CD4-positive, alpha-beta T cell treated with Interleukin-21 for 1 hour (primary cell): ENCODE results near the gene TNIK.

Experiments
- DNase-seq: peaks from one replicate; pipeline ENCODE4 v3.0.0-alpha.2; 2020

Gene TNIK

GRCh38 chr3:171177553-171177952 lies 282.7 kb downstream of the TNIK start:
- no peak for DNase-seq

GRCh38 chr3:171177056-171177455 lies 283.1 kb downstream of the TNIK start:
- no peak for DNase-seq

- DNase-seq: no peak
Measured at GRCh38 chr3:171176244-171176933, 283.8 kb downstream of the TNIK start.

- no peak for DNase-seq
Measured at GRCh38 chr3:171175741-171176234, 284.4 kb downstream of the TNIK start.

DNA sequence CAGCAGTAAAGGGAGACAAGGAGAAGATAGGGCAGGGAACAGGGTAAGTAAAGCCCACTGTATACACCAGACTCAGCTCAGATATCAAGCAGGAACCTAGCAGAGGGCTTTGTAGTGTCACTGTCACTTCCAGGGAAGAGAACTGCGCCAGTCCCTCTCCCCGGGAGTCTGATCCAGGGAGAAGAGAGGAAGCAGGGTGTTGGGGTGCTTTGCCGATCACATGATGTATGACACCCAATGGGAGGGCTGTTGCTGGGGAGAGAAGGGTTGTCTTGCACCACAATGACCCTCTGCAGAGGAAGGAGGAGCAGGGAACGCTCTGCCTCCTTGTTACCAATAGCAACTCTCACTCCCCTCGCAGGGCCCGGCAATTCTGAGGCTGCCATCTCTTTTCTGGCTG lies 286.5 kb downstream of the TNIK start:
- no peak for DNase-seq

DNA sequence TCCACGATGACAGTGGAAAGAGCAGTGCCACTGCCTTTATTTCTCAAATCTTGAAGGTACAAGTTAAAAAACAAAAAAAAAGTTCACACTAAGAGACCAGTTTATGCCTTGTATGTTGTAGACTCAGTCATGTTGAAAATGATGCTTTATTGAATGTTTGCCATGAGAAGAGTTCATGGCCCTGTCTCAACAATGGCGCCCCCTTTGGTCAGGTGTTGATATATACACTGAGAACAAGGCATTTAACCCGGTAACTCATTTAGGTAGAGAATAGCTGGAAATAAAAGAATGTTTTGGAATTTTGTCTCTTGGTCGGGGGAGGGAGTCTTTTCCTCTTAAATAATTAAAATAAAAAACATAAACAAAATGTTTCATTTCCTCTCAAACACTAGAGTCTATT lies 288.1 kb downstream of the TNIK start:
- DNase-seq: no peak

DNA sequence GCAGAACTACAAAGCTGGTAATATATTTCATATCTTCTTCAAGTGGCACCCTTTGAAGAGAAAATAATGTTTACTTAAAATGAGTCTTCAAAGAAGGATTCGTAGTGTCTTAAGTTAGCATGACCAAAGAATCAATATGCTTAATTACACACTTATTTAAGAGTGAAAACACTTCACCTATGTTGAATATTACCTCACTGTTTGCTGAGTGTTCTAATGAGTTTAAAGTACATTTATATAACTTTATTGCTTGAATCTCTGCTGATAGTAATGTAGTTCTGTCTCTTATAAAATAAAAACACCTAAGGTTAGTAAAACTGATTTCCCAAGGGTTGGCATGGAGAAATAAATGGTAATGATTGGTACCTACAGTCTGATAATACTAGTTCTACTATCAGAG lies 290.3 kb downstream of the TNIK start:
- no peak for DNase-seq

DNA sequence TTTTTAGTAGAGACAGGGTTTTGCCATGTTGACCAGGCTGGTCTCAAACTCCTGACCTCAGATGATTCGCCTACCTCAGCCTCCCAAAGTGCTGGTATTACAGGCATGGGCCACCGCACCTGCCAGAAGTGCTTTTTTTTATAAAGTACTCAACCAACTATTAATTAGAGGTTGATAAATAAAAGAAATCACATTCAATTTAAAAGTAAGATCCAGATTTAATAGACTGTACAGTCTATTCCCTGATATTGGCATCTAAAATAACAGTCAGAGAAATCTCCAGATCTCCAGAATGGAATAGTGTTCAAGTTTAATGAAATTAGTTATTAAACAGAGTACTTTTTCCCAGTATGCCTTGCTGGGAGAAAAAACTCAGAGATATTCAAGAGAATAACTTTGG lies 290.8 kb downstream of the TNIK start:
- no peak for DNase-seq

- DNase-seq: no peak
Measured at GRCh38 chr3:171168551-171168950, 291.7 kb downstream of the TNIK start.

- DNase-seq: no peak
Measured at GRCh38 chr3:171168086-171168485, 292.1 kb downstream of the TNIK start.

- no peak for DNase-seq
Measured at GRCh38 chr3:171165983-171166382, 294.2 kb downstream of the TNIK start.

DNA sequence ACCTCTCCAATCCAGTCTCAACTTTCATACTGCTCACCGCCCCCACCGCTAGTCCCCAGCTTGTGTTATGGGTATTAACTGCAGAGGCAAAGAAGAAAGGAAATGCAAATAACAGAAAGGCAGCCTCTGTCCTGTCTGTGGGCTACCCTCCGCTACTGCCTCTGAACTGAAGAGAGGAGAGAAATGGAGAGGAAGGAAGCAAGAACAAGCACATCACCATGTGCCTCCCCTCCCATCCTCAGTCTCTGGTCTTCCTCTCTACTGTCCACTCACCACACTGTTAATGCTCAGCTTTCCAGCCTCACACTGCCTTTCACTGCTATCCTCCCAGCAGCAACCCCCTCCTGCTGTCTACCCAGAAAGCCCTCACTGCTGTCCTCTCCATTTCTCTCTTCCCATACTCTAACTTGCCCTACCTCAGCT lies 294.7 kb downstream of the TNIK start:
- DNase-seq: no peak

GRCh38 chr3:171164067-171164465 lies 296.1 kb downstream of the TNIK start:
- no peak for DNase-seq

DNA sequence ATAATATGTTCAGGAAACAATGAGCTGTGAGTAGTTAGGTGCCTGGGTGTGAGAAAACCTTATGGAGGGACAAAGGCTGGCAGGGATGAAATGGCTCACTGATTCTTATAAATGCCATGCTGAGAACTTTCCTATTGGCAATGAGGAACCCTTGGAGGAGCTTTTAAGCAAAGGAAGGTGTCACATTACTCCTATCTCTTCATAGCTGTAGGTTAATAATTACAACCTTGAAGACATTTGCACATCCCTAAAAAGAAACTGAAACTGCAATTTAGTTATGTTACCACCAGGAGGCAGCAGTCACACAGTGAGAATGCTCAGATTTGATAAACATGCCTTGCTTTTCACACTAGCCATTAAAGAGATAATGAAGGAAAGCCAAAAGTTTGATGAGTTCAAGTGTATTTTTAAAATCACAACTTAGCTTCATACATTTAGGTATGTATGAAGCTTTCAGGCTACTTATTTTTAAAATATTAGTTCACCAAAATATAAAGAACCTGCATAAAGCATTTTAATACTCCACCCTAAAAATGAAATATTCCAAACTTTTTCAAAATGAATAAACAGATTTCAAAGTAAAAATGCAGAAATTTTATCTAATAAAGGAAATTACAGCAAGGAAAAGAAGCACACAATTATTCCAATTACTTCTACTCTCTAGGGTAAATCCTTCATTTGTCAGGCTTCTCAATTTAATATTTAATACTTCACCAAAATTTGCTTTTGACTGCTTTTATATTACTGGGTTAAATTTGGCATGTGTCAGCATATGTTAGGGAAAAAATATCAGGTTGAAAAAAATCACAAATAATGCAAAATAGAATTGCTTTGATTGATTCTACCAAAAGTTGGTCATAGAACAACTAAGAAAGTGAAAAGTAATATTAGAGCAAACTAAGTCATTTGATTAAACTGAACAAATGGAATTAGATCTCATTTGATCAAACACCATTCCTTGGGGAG lies 296.8 kb downstream of the TNIK start:
- peak; percentile 51 for DNase-seq

GRCh38 chr3:171160325-171160724 lies 299.9 kb downstream of the TNIK start:
- DNase-seq: no peak

DNA sequence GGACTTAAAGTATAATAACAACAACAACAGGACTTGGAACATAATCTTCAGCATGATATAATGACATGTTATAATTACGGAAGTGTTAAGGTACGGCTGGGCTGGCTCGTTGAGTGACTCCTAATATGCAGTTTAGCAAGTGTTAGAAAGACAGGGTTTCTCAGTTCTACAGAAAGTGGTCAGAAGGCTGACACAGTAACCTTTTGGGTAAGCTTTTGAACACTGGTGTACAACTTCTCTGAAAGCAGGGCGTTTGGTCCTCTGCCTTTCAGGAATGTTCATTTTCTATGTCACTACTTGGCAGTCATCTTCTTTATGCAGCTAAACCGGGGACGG lies 300.4 kb downstream of the TNIK start:
- no peak for DNase-seq

- no peak for DNase-seq
Measured at GRCh38 chr3:171159024-171159821, 301.0 kb downstream of the TNIK start.

GRCh38 chr3:171157980-171158379 lies 302.2 kb downstream of the TNIK start:
- DNase-seq: no peak

DNA sequence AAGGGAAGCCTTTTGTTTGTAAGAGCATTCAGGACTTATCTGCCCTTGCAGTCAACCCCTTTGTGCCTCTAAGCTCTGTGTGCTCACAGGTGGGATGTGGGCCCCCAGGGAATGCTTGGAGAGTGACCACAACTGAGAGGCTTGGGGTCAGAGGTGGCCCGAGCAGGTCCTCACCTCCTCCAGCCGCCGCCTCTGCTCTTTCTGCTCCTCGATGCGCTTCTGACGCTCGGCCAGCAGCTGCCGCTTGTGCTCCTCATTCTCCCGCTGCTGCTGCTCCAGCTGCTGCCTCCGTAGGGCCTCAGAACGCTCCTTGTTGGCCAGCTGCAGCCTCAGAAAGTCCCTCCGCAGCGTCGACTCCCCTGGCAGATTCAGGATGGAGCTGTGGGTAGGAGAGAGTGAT lies 302.9 kb downstream of the TNIK start:
- DNase-seq: no peak

- no peak for DNase-seq
Measured at GRCh38 chr3:171156401-171157010, 303.7 kb downstream of the TNIK start.

GRCh38 chr3:171155122-171155700 lies 305.0 kb downstream of the TNIK start:
- no peak for DNase-seq

GRCh38 chr3:171150945-171151344 lies 309.3 kb downstream of the TNIK start:
- no peak for DNase-seq
